A673 (cell line): ENCODE results near the gene PRUNE2.
"Not testable (repeated sequence)": the region's sequence is repeated elsewhere in the genome, so short reads cannot be mapped to it uniquely, and the experiment has no call there.

Source experiments
- CTCF ChIP-seq: fragments of 300-800, 200-600 bp; sonication (generic); conservative IDR thresholded peaks from 2 replicates; pipeline ENCODE4 v1.5.1; 2017; ENCODE audit warnings: low read depth, mild to moderate bottlenecking, antibody characterized with exemption, low read length, moderate library complexity, mixed read lengths
- EZH2 ChIP-seq: fragments of 200-600 bp; sonication (generic); IDR thresholded peaks from 2 replicates; pipeline ENCODE4 v1.6.1; 2017; ENCODE audit warnings: borderline replicate concordance, low read depth, mild to moderate bottlenecking, mixed read lengths, antibody characterized with exemption, low read length; ENCODE audit not compliant: poor library complexity, severe bottlenecking

- not testable (repeated sequence) for TF ChIP-seq CTCF, EZH2
Observed at GRCh38 chr9:76858248-76858647, 47.7 kb downstream of the PRUNE2 start.
